ENCODE results near the gene MEPCE.

MEPCE gene

DNA sequence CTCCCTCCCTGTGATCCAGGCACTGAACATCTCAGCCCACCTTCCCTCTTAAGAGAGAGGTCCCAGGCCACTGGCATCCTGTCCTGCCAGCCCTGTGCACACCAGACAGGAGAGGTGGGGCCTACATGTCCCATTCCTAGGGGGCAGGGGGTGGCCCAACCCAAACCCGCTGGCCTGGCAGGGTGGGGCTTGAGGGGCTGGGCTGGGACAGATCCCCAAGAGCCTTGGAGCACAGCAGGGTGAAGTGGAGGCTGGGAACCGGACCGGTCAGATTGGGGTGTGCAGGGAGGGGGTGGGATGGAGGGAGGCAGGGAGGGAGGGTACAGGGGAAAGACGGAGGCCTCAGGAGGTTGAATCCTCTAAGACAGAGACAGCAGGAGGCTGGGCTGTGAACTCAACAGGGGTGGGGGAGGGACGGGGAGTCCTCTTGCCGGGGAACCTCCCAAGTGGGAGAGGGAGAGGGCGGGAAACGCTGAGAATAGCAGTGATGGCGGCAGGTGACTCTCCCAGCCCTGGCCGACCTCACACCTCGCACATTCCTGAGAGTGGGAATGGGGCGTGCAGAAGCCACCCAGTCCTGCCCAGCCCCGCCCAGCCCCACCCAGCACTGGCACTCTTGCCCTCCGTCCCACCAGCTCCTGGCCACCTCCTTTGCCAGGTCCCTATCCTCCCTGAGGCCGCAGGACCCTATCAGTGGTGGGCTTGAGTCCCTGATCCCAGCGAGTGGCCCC lies 42.7 kb downstream of the MEPCE start:
- H3K4me3 ChIP-seq (ENCODE audit: low read depth, low read length), result no peak overlapping the region
- no peaks in the 10 kb centered on the region for H3K36me3 ChIP-seq (ENCODE audit: control insufficient read depth, insufficient read depth, low read length)
- no peaks in the 10 kb centered on the region for H3K27me3 ChIP-seq (ENCODE audit: control insufficient read depth, insufficient read depth, low read length)
- H3K9me3 ChIP-seq (ENCODE audit: control insufficient read depth, low read length), result no peaks in the 10 kb centered on the region
- no peak overlapping the region for H3K27ac ChIP-seq
- no peak overlapping the region for H3K9ac ChIP-seq
- peaks cover 2% of the 10 kb centered on the region for H3K4me1 ChIP-seq
- no peak overlapping the region for H2AFZ ChIP-seq
- no peak overlapping the region for H3K4me2 ChIP-seq (ENCODE audit: low read length)
- TF ChIP-seq, protein P1, sequence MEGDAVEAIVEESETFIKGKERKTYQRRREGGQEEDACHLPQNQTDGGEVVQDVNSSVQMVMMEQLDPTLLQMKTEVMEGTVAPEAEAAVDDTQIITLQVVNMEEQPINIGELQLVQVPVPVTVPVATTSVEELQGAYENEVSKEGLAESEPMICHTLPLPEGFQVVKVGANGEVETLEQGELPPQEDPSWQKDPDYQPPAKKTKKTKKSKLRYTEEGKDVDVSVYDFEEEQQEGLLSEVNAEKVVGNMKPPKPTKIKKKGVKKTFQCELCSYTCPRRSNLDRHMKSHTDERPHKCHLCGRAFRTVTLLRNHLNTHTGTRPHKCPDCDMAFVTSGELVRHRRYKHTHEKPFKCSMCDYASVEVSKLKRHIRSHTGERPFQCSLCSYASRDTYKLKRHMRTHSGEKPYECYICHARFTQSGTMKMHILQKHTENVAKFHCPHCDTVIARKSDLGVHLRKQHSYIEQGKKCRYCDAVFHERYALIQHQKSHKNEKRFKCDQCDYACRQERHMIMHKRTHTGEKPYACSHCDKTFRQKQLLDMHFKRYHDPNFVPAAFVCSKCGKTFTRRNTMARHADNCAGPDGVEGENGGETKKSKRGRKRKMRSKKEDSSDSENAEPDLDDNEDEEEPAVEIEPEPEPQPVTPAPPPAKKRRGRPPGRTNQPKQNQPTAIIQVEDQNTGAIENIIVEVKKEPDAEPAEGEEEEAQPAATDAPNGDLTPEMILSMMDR (IDR thresholded peaks at IDR 0.05), result no peak
- H3K79me2 ChIP-seq, result peaks cover 2% of the 10 kb centered on the region

DNA sequence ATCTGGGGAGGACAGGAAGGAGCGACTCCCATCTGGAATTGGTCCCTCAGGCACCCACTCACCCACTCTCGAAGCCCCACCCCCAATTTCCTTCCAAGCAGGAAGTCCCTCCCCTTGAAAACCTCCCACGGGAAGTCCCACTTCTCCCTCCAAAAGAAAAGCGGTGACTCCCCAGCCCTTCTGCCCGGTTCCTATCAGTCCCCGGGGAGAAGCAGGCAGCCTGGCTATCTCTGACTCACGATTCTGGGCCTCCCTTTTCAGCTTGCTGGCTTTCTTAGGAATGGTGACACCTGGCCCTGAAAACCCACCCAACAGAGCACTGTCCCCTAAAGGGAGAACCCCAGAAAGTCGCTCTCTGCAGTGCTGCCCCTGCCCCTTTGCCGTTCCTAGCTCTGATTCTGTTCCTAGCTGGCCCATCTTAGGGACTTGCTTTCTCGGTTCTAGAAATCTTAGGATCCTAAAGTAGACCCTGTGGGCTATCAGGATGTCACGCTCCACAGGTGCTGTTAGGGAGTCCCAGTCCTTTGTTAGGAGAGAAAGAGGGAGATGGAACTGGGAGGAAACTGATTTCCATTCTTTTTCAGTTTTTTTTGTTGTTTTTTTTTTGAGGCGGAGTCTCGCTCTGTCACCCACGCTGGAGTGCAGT lies 43.3 kb downstream of the MEPCE start:
- Histone ChIP-seq H3K4me3 (ENCODE audit: low read depth, low read length) (no peak overlapping the region), H3K79me2 (peaks cover 2% of the 10 kb centered on the region), H3K9ac (no peak overlapping the region), H3K4me2 (ENCODE audit: low read length) (no peak overlapping the region), H3K9me3 (ENCODE audit: control insufficient read depth, low read length) (no peaks in the 10 kb centered on the region), H2AFZ (no peak overlapping the region), H3K27ac (no peak overlapping the region), H3K36me3 (ENCODE audit: control insufficient read depth, insufficient read depth, low read length) (no peaks in the 10 kb centered on the region), H3K4me1 (peaks cover 2% of the 10 kb centered on the region), H3K27me3 (ENCODE audit: control insufficient read depth, insufficient read depth, low read length) (no peaks in the 10 kb centered on the region)
- TF ChIP-seq, protein P1 (IDR thresholded peaks at IDR 0.05), result no peak

DNA sequence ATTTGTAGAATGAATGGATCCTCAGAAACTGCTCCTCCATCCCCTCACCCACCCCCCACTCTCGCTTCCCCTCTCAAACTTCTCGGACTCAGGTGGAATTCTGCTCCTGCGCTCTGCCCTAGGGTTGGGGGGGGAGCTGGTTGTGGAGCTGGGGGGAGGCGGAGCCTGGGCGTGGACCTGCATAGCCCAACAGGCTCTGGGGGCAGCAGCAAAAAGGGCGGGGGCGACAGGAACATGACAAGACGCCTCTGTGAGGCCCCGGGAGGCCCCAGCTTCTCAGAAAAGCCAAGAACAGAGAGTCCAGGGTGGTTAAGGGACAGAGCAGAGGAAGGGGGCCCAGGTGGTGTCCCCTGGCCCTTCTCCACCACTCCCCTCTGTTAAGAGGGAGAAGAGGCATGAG lies 45.9 kb downstream of the MEPCE start:
- Histone ChIP-seq H3K9me3 (ENCODE audit: control insufficient read depth, low read length) (no peaks in the 10 kb centered on the region), H2AFZ (no peak overlapping the region), H3K36me3 (ENCODE audit: control insufficient read depth, insufficient read depth, low read length) (no peaks in the 10 kb centered on the region), H3K9ac (no peak overlapping the region), H3K4me2 (ENCODE audit: low read length) (no peak overlapping the region), H3K79me2 (peaks cover 2% of the 10 kb centered on the region), H3K27me3 (ENCODE audit: control insufficient read depth, insufficient read depth, low read length) (no peaks in the 10 kb centered on the region), H3K4me1 (peaks cover 7% of the 10 kb centered on the region), H3K27ac (no peak overlapping the region), H3K4me3 (ENCODE audit: low read depth, low read length) (no peak overlapping the region)
- TF ChIP-seq, protein P1 (IDR thresholded peaks at IDR 0.05), result no peak

DNA sequence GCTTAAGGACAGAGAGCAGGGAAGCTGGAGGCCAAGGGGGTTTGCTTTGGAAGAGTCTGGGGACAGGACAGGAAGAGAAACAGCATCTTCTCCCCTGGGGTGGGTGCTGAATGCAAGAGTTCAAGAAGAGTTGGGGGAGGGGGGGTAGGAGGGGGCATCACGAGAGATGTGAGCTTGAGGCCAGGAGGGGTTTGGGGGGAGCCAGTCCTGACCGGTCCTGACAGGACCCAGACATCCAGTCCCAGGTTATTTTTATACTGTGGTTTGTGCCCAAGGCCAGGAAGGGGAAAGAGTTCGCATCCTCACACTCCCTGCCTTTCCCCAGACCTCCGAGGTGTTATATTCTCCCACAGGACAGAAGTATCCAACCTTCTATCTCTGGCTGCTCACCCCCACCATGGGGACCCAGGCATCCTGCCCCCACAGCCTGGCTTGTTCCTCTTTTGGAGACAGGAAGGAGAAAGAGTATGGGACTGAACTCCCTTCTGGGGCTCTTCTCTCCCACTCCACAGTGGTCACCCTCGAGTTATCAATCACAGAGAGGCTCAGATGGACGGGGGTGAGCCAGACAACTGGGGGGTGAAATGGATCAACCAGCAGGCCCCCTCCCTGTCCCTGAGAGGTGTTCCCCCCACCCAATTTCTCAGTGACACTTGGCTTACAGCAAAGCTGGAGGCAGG lies 46.6 kb downstream of the MEPCE start:
- no peaks in the 10 kb centered on the region for H3K36me3 ChIP-seq (ENCODE audit: control insufficient read depth, insufficient read depth, low read length)
- no peaks in the 10 kb centered on the region for H3K27me3 ChIP-seq (ENCODE audit: control insufficient read depth, insufficient read depth, low read length)
- TF ChIP-seq, protein P1 (IDR thresholded peaks at IDR 0.05), result no peak
- H3K9ac ChIP-seq, result no peak overlapping the region
- H3K4me2 ChIP-seq (ENCODE audit: low read length), result no peak overlapping the region
- H3K4me1 ChIP-seq, result peaks cover 7% of the 10 kb centered on the region
- H3K9me3 ChIP-seq (ENCODE audit: control insufficient read depth, low read length), result no peaks in the 10 kb centered on the region
- no peak overlapping the region for H3K27ac ChIP-seq
- no peak overlapping the region for H3K4me3 ChIP-seq (ENCODE audit: low read depth, low read length)
- no peak overlapping the region for H2AFZ ChIP-seq
- H3K79me2 ChIP-seq, result peaks cover 2% of the 10 kb centered on the region

All from parathyroid adenoma (tissue), 2 donors.